CD4-positive, alpha-beta T cell (primary cell): ENCODE results near the gene COL6A5. TPM values are rescaled to one million over a fixed set of nuclear protein-coding genes. Genes with fewer than 3 reads are reported as not detected.

Experiments used
- ATAC-seq: fragments of 200-7000 bp; cut with Tn5 transposase; one replicate; pipeline ENCODE4 v1.10.0; 2022; ENCODE audit warnings: mild to moderate bottlenecking; ENCODE audit not compliant: poor library complexity
- CTCF ChIA-PET: fragments of 350-600 bp; sonication (Branson Sonifier 250); formaldehyde crosslinking; loops from one replicate; lab custom pipeline; 2021; ENCODE audit warnings: antibody characterized with exemption, inconsistent platforms; lab: Charles Lee
- POLR2A ChIA-PET: fragments of 350-600 bp; sonication (Branson Sonifier 250); formaldehyde crosslinking; loops from one replicate; lab custom pipeline; 2021; ENCODE audit warnings: antibody characterized with exemption, inconsistent platforms; lab: Charles Lee
- DNase-seq, 14 experiments: peaks; one replicate each; pipeline ENCODE4 v3.0.0-alpha.2; 2013 to 2020; ENCODE audit warnings: mixed read lengths in 2 of 14
- H3K27ac ChIP-seq, 2 donors: one replicate each; pipeline versions ENCODE4 v1.5.1 to v1.7.0; 2013; ENCODE audit warnings: low read length in 2 of 2, low read depth in 1 of 2, mild to moderate bottlenecking in 1 of 2
- H3K27me3 ChIP-seq, 2 experiments: 1 replicate in 1 of 2; 2 replicates in 1 of 2; pipeline versions ENCODE4 v1.6.1 to v1.7.0; 2013; ENCODE audit warnings: low read length in 2 of 2, control low read depth in 1 of 2, mild to moderate bottlenecking in 1 of 2, moderate library complexity in 1 of 2; ENCODE audit not compliant: insufficient read depth in 2 of 2, control insufficient read depth in 1 of 2
- H3K36me3 ChIP-seq: one replicate; pipeline ENCODE4 v1.6.1; 2013; ENCODE audit warnings: low read length, control low read depth; ENCODE audit not compliant: insufficient read depth
- H3K4me1 ChIP-seq: one replicate; pipeline ENCODE4 v1.6.1; 2013; ENCODE audit warnings: low read length, control low read depth; ENCODE audit not compliant: insufficient read depth
- H3K4me3 ChIP-seq: one replicate; pipeline ENCODE4 v1.5.1; 2013; ENCODE audit warnings: mild to moderate bottlenecking, low read length, moderate library complexity
- H3K9me3 ChIP-seq, 2 experiments: 1 replicate in 1 of 2; 2 replicates in 1 of 2; pipeline versions ENCODE4 v1.6.1 to v1.7.0; 2013; ENCODE audit warnings: low read length in 2 of 2, mild to moderate bottlenecking in 2 of 2, control low read depth in 1 of 2, moderate library complexity in 1 of 2; ENCODE audit not compliant: control insufficient read depth in 1 of 2, insufficient read depth in 1 of 2
- H3K27ac Mint-ChIP-seq: one replicate; pipeline ENCODE4 v1.8.0; 2020; ENCODE audit warnings: mixed read lengths
- H3K27me3 Mint-ChIP-seq: one replicate; pipeline ENCODE4 v1.8.0; 2021; ENCODE audit warnings: mixed read lengths
- H3K36me3 Mint-ChIP-seq: one replicate; pipeline ENCODE4 v1.8.0; 2021; ENCODE audit warnings: low read depth, mixed read lengths
- H3K4me1 Mint-ChIP-seq: one replicate; pipeline ENCODE4 v1.8.0; 2021; ENCODE audit warnings: low read depth, mixed read lengths
- H3K4me3 Mint-ChIP-seq: one replicate; pipeline ENCODE4 v1.8.0; 2020; ENCODE audit warnings: mild to moderate bottlenecking, mixed read lengths
- H3K9me3 Mint-ChIP-seq: one replicate; pipeline ENCODE4 v1.8.0; 2020; ENCODE audit warnings: mixed read lengths
- CTCF ChIP-seq: fragments of 200-600 bp; IDR thresholded peaks from one replicate; pipeline ENCODE4 v1.8.0; 2022; ENCODE audit warnings: antibody characterized with exemption, mild to moderate bottlenecking
- intact Hi-C, 2 experiments: fragments of 100-400 bp; cut with DNase I in 1 of 2; cut with micrococcal nuclease in 1 of 2; formaldehyde crosslinking; loops; one replicate each; pipeline versions ENCODE4 v1.15.1 to v1.9.0; 2023 to 2025; cut with DNase I, micrococcal nuclease
- total RNA-seq, 174 experiments: library from RNA in 2 of 174; stranded (reverse) in 2 of 174; gene quantifications; one replicate each; pipeline ENCODE4 v1.2.3 and lab custom pipeline; 2021 to 2026

Gene COL6A5
- total RNA-seq, 2 experiments from 2014 or later: not detected

GRCh38 chr3:130480736-130481135 lies 135.3 kb downstream of the COL6A5 start:
- Histone ChIP-seq H3K36me3 (no peaks in the 10 kb centered on the region), H3K4me1 (no peaks in the 10 kb centered on the region), H3K9me3 (no peaks in the 10 kb centered on the region), H3K4me3 (no peak overlapping the region), H3K27ac (no peak overlapping the region), H3K27me3 (no peaks in the 10 kb centered on the region)
- H3K4me1 Mint-ChIP-seq: no peaks in the 10 kb centered on the region
- ATAC-seq (no peak), DNase-seq (no peak)
- H3K4me3 Mint-ChIP-seq: no peak overlapping the region
- H3K27me3 Mint-ChIP-seq: peaks cover 15% of the 10 kb centered on the region
- CTCF ChIA-PET: no interaction called here
- H3K9me3 Mint-ChIP-seq: no peaks in the 10 kb centered on the region
- TF ChIP-seq CTCF: no peak
- H3K27ac Mint-ChIP-seq: no peak overlapping the region
- POLR2A ChIA-PET: no interaction called here
- H3K36me3 Mint-ChIP-seq: no peaks in the 10 kb centered on the region
- intact Hi-C loops: no loop called here

GRCh38 chr3:130488288-130488687 lies 142.8 kb downstream of the COL6A5 start:
- no peak for DNase-seq
- intact Hi-C loops: no loop called here
- H3K27me3 ChIP-seq: no peaks in the 10 kb centered on the region
- Mint-ChIP-seq H3K9me3 (no peaks in the 10 kb centered on the region), H3K4me1 (no peaks in the 10 kb centered on the region), H3K27me3 (peaks cover 11% of the 10 kb centered on the region), H3K27ac (no peak overlapping the region), H3K4me3 (no peak overlapping the region), H3K36me3 (no peaks in the 10 kb centered on the region)
- ChIA-PET CTCF (no interaction called here), POLR2A (no interaction called here)
- H3K9me3 ChIP-seq: no peaks in the 10 kb centered on the region
- ATAC-seq: no peak
- no peak overlapping the region for H3K27ac ChIP-seq
- no peaks in the 10 kb centered on the region for H3K36me3 ChIP-seq
- TF ChIP-seq CTCF: no peak
- no peak overlapping the region for H3K4me3 ChIP-seq
- no peaks in the 10 kb centered on the region for H3K4me1 ChIP-seq

- H3K4me1 ChIP-seq: no peaks in the 10 kb centered on the region
- Mint-ChIP-seq H3K36me3 (no peaks in the 10 kb centered on the region), H3K9me3 (no peaks in the 10 kb centered on the region), H3K27me3 (peaks cover 11% of the 10 kb centered on the region), H3K27ac (no peak overlapping the region), H3K4me3 (no peak overlapping the region), H3K4me1 (no peaks in the 10 kb centered on the region)
- H3K9me3 ChIP-seq: no peaks in the 10 kb centered on the region
- no peak overlapping the region for H3K27ac ChIP-seq
- no peaks in the 10 kb centered on the region for H3K36me3 ChIP-seq
- no peak for ATAC-seq
- ChIA-PET POLR2A (no interaction called here), CTCF (no interaction called here)
- intact Hi-C loops: no loop called here
- no peaks in the 10 kb centered on the region for H3K27me3 ChIP-seq
- no peak for TF ChIP-seq CTCF
- no peak overlapping the region for H3K4me3 ChIP-seq
- DNase-seq: no peak
Measured at GRCh38 chr3:130488769-130489450, 143.4 kb downstream of the COL6A5 start.
